Stomach (tissue), 4 donors: Measurements from ENCODE around the gene PRKN.
"Not testable (repeated sequence)": the region's sequence is repeated elsewhere in the genome, so short reads cannot be mapped to it uniquely, and the experiment has no call there.

ENCODE experiments used
- EP300 ChIP-seq: sonication (generic); formaldehyde crosslinking; IDR thresholded peaks from one replicate; pipeline ENCODE4 v1.6.1; 2017; ENCODE audit warnings: antibody characterized with exemption
- TF ChIP-seq, protein P1 (sequence below), 7 experiments: fragments of 450-650 bp in 4 of 7; fragments of 200-600 bp in 3 of 7; sonication (generic) in 3 of 7; IDR thresholded peaks; one replicate each; pipeline ENCODE4 v1.5.1; 2016 to 2019; ENCODE audit warnings: antibody characterized with exemption in 7 of 7, control low read depth in 2 of 7, mild to moderate bottlenecking in 1 of 7

DNA sequence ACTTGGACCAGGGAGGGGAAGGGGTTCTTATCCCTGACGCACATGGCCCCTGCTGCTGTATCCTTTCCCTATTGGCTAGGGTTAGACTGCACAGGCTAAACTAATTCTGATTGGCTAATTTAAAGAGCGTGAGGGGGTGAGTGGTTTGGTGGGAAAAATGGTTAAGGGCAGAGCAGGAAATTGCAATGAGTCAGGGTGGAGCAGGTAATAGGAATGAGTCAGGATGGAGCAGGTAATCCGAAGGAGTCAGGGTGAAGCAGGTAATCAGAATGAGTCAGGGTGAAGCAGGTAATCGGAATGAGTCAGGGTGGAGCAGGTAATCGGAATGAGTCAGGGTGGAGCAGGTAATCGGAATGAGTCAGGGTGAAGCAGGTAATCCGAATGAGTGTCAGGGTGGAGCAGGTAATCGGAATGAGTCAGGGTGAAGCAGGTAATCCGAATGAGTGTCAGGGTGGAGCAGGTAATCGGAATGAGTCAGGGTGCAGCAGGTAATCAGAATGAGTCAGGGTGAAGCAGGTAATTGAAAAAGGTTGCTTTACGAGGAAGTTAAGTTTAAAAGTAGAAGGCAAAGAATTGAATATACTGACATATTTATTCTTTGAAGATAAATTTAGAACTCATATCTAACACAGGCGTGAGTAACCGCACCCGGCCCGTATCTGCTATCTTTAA lies 1412.2 kb downstream of the PRKN start:
- TF ChIP-seq, protein P1, sequence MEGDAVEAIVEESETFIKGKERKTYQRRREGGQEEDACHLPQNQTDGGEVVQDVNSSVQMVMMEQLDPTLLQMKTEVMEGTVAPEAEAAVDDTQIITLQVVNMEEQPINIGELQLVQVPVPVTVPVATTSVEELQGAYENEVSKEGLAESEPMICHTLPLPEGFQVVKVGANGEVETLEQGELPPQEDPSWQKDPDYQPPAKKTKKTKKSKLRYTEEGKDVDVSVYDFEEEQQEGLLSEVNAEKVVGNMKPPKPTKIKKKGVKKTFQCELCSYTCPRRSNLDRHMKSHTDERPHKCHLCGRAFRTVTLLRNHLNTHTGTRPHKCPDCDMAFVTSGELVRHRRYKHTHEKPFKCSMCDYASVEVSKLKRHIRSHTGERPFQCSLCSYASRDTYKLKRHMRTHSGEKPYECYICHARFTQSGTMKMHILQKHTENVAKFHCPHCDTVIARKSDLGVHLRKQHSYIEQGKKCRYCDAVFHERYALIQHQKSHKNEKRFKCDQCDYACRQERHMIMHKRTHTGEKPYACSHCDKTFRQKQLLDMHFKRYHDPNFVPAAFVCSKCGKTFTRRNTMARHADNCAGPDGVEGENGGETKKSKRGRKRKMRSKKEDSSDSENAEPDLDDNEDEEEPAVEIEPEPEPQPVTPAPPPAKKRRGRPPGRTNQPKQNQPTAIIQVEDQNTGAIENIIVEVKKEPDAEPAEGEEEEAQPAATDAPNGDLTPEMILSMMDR (IDR thresholded peaks at IDR 0.05): not testable (repeated sequence)
- TF ChIP-seq EP300: not testable (repeated sequence)
